Keratinocyte (primary cell): ENCODE data around the gene RGS21. TPM values are rescaled to one million over a fixed set of nuclear protein-coding genes. Genes with fewer than 3 reads are reported as not detected.

Experiments used
- DNase-seq: peaks from one replicate; pipeline ENCODE4 v3.0.0-alpha.2; 2011; ENCODE audit warnings: low read depth, missing footprints, low spot score
- FAIRE-seq: peaks from 2 replicates; lab custom pipeline; 2011; peaks lifted over from hg19 to GRCh38; lab: Jason Lieb, UNC
- H2AFZ ChIP-seq: 2 replicates; pipeline ENCODE4 v1.6.0; 2012; ENCODE audit warnings: low read length, control low read depth, inconsistent platforms; ENCODE audit not compliant: control insufficient read depth
- H3K27ac ChIP-seq: 2 replicates; pipeline ENCODE4 v1.5.1; 2011; ENCODE audit warnings: low read length; ENCODE audit not compliant: control insufficient read depth, insufficient read depth
- H3K27me3 ChIP-seq: 3 replicates; pipeline ENCODE4 v1.6.0; 2011; ENCODE audit warnings: low read length; ENCODE audit not compliant: control insufficient read depth, insufficient read depth; ENCODE audit errors: extremely low read depth
- H3K36me3 ChIP-seq, 2 experiments: 2 replicates in 1 of 2; 3 replicates in 1 of 2; pipeline ENCODE4 v1.5.1; 2011; ENCODE audit warnings: low read length in 2 of 2, mild to moderate bottlenecking in 1 of 2; ENCODE audit not compliant: control insufficient read depth in 2 of 2, insufficient read depth in 2 of 2; ENCODE audit errors: extremely low read depth in 1 of 2
- H3K4me1 ChIP-seq: 3 replicates; pipeline ENCODE4 v1.5.1; 2011; ENCODE audit warnings: low read length; ENCODE audit not compliant: control insufficient read depth, insufficient read depth; ENCODE audit errors: extremely low read depth
- H3K4me2 ChIP-seq: 3 replicates; pipeline ENCODE4 v1.6.0; 2011; ENCODE audit warnings: low read depth, low read length; ENCODE audit not compliant: control insufficient read depth, insufficient read depth; ENCODE audit errors: extremely low read depth
- H3K4me3 ChIP-seq, 3 experiments: fragments of 200-600 bp in 1 of 3; sonication (generic) in 1 of 3; 2 replicates in 2 of 3; 3 replicates in 1 of 3; pipeline ENCODE4 v1.5.1; 2011 to 2016; ENCODE audit warnings: low read length in 3 of 3, mild to moderate bottlenecking in 3 of 3, control low read depth in 2 of 3, inconsistent platforms in 1 of 3, low read depth in 1 of 3, mixed read lengths in 1 of 3, mixed run types in 1 of 3, moderate library complexity in 1 of 3; ENCODE audit not compliant: control insufficient read depth in 2 of 3, insufficient read depth in 2 of 3; ENCODE audit errors: extremely low read depth in 1 of 3
- H3K79me2 ChIP-seq: 2 replicates; pipeline ENCODE4 v1.6.0; 2012; ENCODE audit warnings: low read length; ENCODE audit not compliant: control insufficient read depth, insufficient read depth
- H3K9ac ChIP-seq: 3 replicates; pipeline ENCODE4 v1.6.0; 2011; ENCODE audit warnings: low read length; ENCODE audit not compliant: control insufficient read depth, insufficient read depth; ENCODE audit errors: extremely low read depth
- H3K9me1 ChIP-seq: 3 replicates; pipeline ENCODE4 v1.6.0; 2011; ENCODE audit warnings: low read length; ENCODE audit not compliant: control insufficient read depth, insufficient read depth; ENCODE audit errors: extremely low read depth
- H3K9me3 ChIP-seq: 2 replicates; pipeline ENCODE4 v1.5.1; 2012; ENCODE audit warnings: low read depth, low read length; ENCODE audit not compliant: control insufficient read depth
- H4K20me1 ChIP-seq: 3 replicates; pipeline ENCODE4 v1.6.0; 2011; ENCODE audit warnings: low read length; ENCODE audit not compliant: control insufficient read depth, insufficient read depth; ENCODE audit errors: extremely low read depth
- EZH2 ChIP-seq: IDR thresholded peaks from one replicate; pipeline ENCODE4 v1.6.1; 2012; ENCODE audit warnings: inconsistent platforms, mild to moderate bottlenecking, low read length, moderate library complexity
- dilution Hi-C: fragments of 300-500 bp; cut with MboI; formaldehyde crosslinking; loops from one replicate; pipeline ENCODE4 v1.7.0; 2020; ENCODE audit warnings: low sequenced_read_pairs; ENCODE audit not compliant: extremely low pct_ligation_motif_present
- polyA plus RNA-seq, 5 experiments: library from polyadenylated mRNA; depleted of rRNA in 3 of 5; stranded (reverse) in 3 of 5; stranded (forward) in 1 of 5; unstranded in 1 of 5; fragments of >200 nt; gene quantifications; 1 replicate in 1 of 5; 2 replicates in 3 of 5; 3 replicates in 1 of 5; pipeline versions ENCODE4 v1.2.1 to v1.2.3, GENCODE V29; 2011 to 2012; ENCODE audit warnings: missing spikeins in 2 of 5, low read depth in 1 of 5, low replicate concordance in 1 of 5
- TF ChIP-seq, protein P1 (sequence below), 3 experiments: IDR thresholded peaks in 1 of 3; conservative IDR thresholded peaks in 1 of 3; optimal IDR thresholded peaks in 1 of 3; 2 replicates in 2 of 3; 3 replicates in 1 of 3; pipeline versions ENCODE3 to v1.5.1; 2011; ENCODE audit warnings: low read length in 3 of 3, mild to moderate bottlenecking in 3 of 3, moderate library complexity in 2 of 3, control low read depth in 1 of 3, inconsistent platforms in 1 of 3; ENCODE audit not compliant: insufficient read depth in 2 of 3; ENCODE audit errors: extremely low read depth in 1 of 3

The RGS21 gene
- polyA plus RNA-seq, 1 donor (not counting 4 experiments of a cell fraction or from before 2014, with no cell fraction given): not detected

GRCh38 chr1:192395211-192395610, 78.4 kb downstream of the RGS21 start:
- H3K9me1 ChIP-seq: no peaks in the 10 kb centered on the region
- DNase-seq (no peak), FAIRE-seq (no peak)
- TF ChIP-seq, protein P1, sequence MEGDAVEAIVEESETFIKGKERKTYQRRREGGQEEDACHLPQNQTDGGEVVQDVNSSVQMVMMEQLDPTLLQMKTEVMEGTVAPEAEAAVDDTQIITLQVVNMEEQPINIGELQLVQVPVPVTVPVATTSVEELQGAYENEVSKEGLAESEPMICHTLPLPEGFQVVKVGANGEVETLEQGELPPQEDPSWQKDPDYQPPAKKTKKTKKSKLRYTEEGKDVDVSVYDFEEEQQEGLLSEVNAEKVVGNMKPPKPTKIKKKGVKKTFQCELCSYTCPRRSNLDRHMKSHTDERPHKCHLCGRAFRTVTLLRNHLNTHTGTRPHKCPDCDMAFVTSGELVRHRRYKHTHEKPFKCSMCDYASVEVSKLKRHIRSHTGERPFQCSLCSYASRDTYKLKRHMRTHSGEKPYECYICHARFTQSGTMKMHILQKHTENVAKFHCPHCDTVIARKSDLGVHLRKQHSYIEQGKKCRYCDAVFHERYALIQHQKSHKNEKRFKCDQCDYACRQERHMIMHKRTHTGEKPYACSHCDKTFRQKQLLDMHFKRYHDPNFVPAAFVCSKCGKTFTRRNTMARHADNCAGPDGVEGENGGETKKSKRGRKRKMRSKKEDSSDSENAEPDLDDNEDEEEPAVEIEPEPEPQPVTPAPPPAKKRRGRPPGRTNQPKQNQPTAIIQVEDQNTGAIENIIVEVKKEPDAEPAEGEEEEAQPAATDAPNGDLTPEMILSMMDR (optimal IDR thresholded peaks at IDR 0.05 in 1 of 3, IDR thresholded peaks at IDR 0.05 in 1 of 3, conservative IDR thresholded peaks at IDR 0.05 in 1 of 3; ENCODE audit: extremely low read depth in 1 of 3, insufficient read depth in 2 of 3, low read length in 3 of 3): no peak
- TF ChIP-seq EZH2: no peak
- no peaks in the 10 kb centered on the region for H3K36me3 ChIP-seq
- no peaks in the 10 kb centered on the region for H3K4me1 ChIP-seq
- H3K9ac ChIP-seq: no peak overlapping the region
- H3K4me2 ChIP-seq: no peak overlapping the region
- no peak overlapping the region for H3K4me3 ChIP-seq
- no peaks in the 10 kb centered on the region for H3K79me2 ChIP-seq
- no peak overlapping the region for H2AFZ ChIP-seq
- no peak overlapping the region for H3K27ac ChIP-seq
- no peaks in the 10 kb centered on the region for H4K20me1 ChIP-seq
- no peaks in the 10 kb centered on the region for H3K9me3 ChIP-seq
- dilution Hi-C loops: no loop called here
- H3K27me3 ChIP-seq: no peaks in the 10 kb centered on the region

- DNase-seq: no peak
- no peak overlapping the region for H3K4me2 ChIP-seq
- H3K27me3 ChIP-seq: no peaks in the 10 kb centered on the region
- no peaks in the 10 kb centered on the region for H3K9me1 ChIP-seq
- H2AFZ ChIP-seq: no peak overlapping the region
- no peaks in the 10 kb centered on the region for H3K4me1 ChIP-seq
- H3K79me2 ChIP-seq: no peaks in the 10 kb centered on the region
- peak; percentile 43 for FAIRE-seq
- no peaks in the 10 kb centered on the region for H3K9me3 ChIP-seq
- H3K36me3 ChIP-seq: no peaks in the 10 kb centered on the region
- dilution Hi-C loops: no loop called here
- no peak overlapping the region for H3K27ac ChIP-seq
- H3K9ac ChIP-seq: no peak overlapping the region
- H3K4me3 ChIP-seq: no peak overlapping the region
- no peak for TF ChIP-seq EZH2
- TF ChIP-seq, protein P1 (optimal IDR thresholded peaks at IDR 0.05 in 1 of 3, IDR thresholded peaks at IDR 0.05 in 1 of 3, conservative IDR thresholded peaks at IDR 0.05 in 1 of 3; ENCODE audit: extremely low read depth in 1 of 3, insufficient read depth in 2 of 3, low read length in 3 of 3): no peak
- no peaks in the 10 kb centered on the region for H4K20me1 ChIP-seq
These were observed 79.1 kb downstream of the RGS21 start for GRCh38 chr1:192395895-192396294.
